Panc1 (cell line): Measurements from ENCODE around the gene NAPA. TPM values are rescaled to one million over a fixed set of nuclear protein-coding genes. Genes with fewer than 3 reads are reported as not detected.

ENCODE experiments used
- ATAC-seq: fragments of 200-7000 bp; cut with Tn5 transposase; 2 replicates; pipeline ENCODE4 v1.9.1; 2020; ENCODE audit warnings: mild to moderate bottlenecking, moderate library complexity
- BruUV-seq: library from RNA; stranded (reverse); fragments of 400-500 nt; replicated peaks from 2 replicates; lab custom pipeline; 2021; lab: Mats Ljungman, UMichigan
- CTCF ChIA-PET: fragments of 300-600 bp; sonication (Branson Sonifier 250); formaldehyde crosslinking; loops from one replicate; lab custom pipeline; 2022; ENCODE audit warnings: antibody characterized with exemption; lab: Charles Lee
- POLR2A ChIA-PET: fragments of 300-600 bp; sonication (Branson Sonifier 250); formaldehyde crosslinking; loops from one replicate; lab custom pipeline; 2022; ENCODE audit warnings: antibody characterized with exemption; lab: Charles Lee
- DNase-seq: peaks from one replicate; pipeline ENCODE4 v3.0.0-alpha.2; 2010; ENCODE audit warnings: low read depth, low spot score
- H3K27ac ChIP-seq: 2 replicates; pipeline ENCODE4 v1.5.1; 2011; ENCODE audit warnings: mild to moderate bottlenecking, low read length, inconsistent platforms
- H3K27me3 ChIP-seq: fragments of 200-500 bp; sonication (Bioruptor generic); 2 replicates; pipeline ENCODE4 v1.6.0; 2014; ENCODE audit warnings: low read length, inconsistent platforms; ENCODE audit not compliant: control insufficient read depth, insufficient read depth
- H3K36me3 ChIP-seq: fragments of 200-500 bp; sonication (Bioruptor generic); 2 replicates; pipeline ENCODE4 v1.5.1; 2014; ENCODE audit warnings: inconsistent platforms, mild to moderate bottlenecking, low read length, moderate library complexity; ENCODE audit not compliant: control insufficient read depth, insufficient read depth
- H3K4me1 ChIP-seq: 2 replicates; pipeline ENCODE4 v1.5.1; 2011; ENCODE audit warnings: inconsistent platforms, mild to moderate bottlenecking, low read length, moderate library complexity; ENCODE audit not compliant: control insufficient read depth, insufficient read depth
- H3K4me3 ChIP-seq, 2 experiments: 2 replicates each; pipeline ENCODE4 v1.5.1; 2011 to 2012; ENCODE audit warnings: low read depth in 2 of 2, low read length in 2 of 2, mild to moderate bottlenecking in 2 of 2, inconsistent platforms in 1 of 2, moderate library complexity in 1 of 2
- H3K9me3 ChIP-seq: fragments of 200-500 bp; sonication (Bioruptor generic); 2 replicates; pipeline ENCODE4 v1.5.1; 2014; ENCODE audit warnings: low read depth, mild to moderate bottlenecking, inconsistent platforms, low read length, moderate library complexity; ENCODE audit not compliant: control insufficient read depth, insufficient read depth
- CTCF ChIP-seq: fragments of 450-650 bp; IDR thresholded peaks from 2 replicates; pipeline ENCODE4 v1.5.1; 2017; ENCODE audit warnings: mild to moderate bottlenecking
- POLR2AphosphoS5 ChIP-seq: IDR thresholded peaks from 2 replicates; pipeline ENCODE4 v1.6.1; 2012; ENCODE audit warnings: mild to moderate bottlenecking, low read depth, low read length, moderate library complexity
- SIN3A ChIP-seq: IDR thresholded peaks from 2 replicates; pipeline ENCODE4 v1.6.1; 2012; ENCODE audit warnings: low read depth, mild to moderate bottlenecking, low read length, moderate library complexity, borderline replicate concordance; ENCODE audit not compliant: insufficient read depth
- TCF7L2 ChIP-seq: IDR thresholded peaks from 2 replicates; pipeline ENCODE4 v1.6.1; 2011; ENCODE audit warnings: mild to moderate bottlenecking, low read depth, low read length, inconsistent platforms
- in situ Hi-C: cut with HindIII; loops from 2 replicates; pipeline ENCODE4 v1.10.0; 2016; ENCODE audit warnings: low sequenced_read_pairs, low pct_unique_long_range_greater_than_20kb
- intact Hi-C: fragments of 100-400 bp; cut with micrococcal nuclease; formaldehyde crosslinking; loops from one replicate; pipeline ENCODE4 v1.10.0; 2022; ENCODE audit not compliant: unreplicated experiment
- total RNA-seq: library from RNA; stranded (reverse); gene quantifications from one replicate; pipeline ENCODE4 v1.2.1, GENCODE V29; 2021; ENCODE audit not compliant: unreplicated experiment
- TF ChIP-seq, protein P1 (sequence below), 2 experiments: IDR thresholded peaks; 2 replicates each; pipeline ENCODE4 v1.6.1; 2011 to 2012; ENCODE audit warnings: low read depth in 2 of 2, control low read depth in 1 of 2, low read length in 1 of 2, mild to moderate bottlenecking in 1 of 2, moderate library complexity in 1 of 2; ENCODE audit not compliant: insufficient read depth in 1 of 2

The NAPA gene
- total RNA-seq, 1 experiment from 2014 or later = 71.0 TPM

DNA sequence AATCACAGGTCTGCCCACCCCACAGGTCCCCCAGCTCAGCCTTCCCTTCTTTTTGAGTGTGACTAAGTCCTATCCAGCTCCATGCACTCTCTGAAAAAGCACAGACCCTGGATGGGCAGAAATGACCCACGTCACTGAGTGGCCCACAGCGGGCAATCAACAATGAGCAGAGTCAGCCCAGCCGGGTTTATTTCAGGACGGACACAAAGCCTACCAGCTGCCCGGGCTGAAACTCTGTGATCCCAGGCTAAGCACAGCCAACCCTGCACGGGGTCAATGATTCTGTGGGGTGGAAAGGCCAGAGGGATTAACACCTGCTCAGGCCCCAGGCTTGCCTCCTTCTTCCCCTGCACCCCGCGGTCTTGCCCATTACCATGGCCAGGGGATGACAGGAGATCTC is 8.4 kb downstream of the NAPA start:
- TF ChIP-seq SIN3A (no peak), TCF7L2 (no peak), CTCF (no peak), POLR2AphosphoS5 (no peak)
- TF ChIP-seq, protein P1, sequence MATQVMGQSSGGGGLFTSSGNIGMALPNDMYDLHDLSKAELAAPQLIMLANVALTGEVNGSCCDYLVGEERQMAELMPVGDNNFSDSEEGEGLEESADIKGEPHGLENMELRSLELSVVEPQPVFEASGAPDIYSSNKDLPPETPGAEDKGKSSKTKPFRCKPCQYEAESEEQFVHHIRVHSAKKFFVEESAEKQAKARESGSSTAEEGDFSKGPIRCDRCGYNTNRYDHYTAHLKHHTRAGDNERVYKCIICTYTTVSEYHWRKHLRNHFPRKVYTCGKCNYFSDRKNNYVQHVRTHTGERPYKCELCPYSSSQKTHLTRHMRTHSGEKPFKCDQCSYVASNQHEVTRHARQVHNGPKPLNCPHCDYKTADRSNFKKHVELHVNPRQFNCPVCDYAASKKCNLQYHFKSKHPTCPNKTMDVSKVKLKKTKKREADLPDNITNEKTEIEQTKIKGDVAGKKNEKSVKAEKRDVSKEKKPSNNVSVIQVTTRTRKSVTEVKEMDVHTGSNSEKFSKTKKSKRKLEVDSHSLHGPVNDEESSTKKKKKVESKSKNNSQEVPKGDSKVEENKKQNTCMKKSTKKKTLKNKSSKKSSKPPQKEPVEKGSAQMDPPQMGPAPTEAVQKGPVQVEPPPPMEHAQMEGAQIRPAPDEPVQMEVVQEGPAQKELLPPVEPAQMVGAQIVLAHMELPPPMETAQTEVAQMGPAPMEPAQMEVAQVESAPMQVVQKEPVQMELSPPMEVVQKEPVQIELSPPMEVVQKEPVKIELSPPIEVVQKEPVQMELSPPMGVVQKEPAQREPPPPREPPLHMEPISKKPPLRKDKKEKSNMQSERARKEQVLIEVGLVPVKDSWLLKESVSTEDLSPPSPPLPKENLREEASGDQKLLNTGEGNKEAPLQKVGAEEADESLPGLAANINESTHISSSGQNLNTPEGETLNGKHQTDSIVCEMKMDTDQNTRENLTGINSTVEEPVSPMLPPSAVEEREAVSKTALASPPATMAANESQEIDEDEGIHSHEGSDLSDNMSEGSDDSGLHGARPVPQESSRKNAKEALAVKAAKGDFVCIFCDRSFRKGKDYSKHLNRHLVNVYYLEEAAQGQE (IDR thresholded peaks at IDR 0.05; ENCODE audit: insufficient read depth in 1 of 2, low read depth in 2 of 2, low read length in 1 of 2) = no peak
- in situ Hi-C loops (no loop called here), intact Hi-C loops (no loop called here)
- H3K4me1 ChIP-seq = peaks cover 7% of the 10 kb centered on the region
- ChIA-PET CTCF (no interaction called here), POLR2A (no interaction called here)
- H3K4me3 ChIP-seq = no peak overlapping the region
- no peaks in the 10 kb centered on the region for H3K9me3 ChIP-seq
- H3K27me3 ChIP-seq = no peaks in the 10 kb centered on the region
- DNase-seq = no peak
- H3K36me3 ChIP-seq = no peaks in the 10 kb centered on the region
- BruUV-seq = no TSS peak
- H3K27ac ChIP-seq = no peak overlapping the region
- no peak for ATAC-seq

DNA sequence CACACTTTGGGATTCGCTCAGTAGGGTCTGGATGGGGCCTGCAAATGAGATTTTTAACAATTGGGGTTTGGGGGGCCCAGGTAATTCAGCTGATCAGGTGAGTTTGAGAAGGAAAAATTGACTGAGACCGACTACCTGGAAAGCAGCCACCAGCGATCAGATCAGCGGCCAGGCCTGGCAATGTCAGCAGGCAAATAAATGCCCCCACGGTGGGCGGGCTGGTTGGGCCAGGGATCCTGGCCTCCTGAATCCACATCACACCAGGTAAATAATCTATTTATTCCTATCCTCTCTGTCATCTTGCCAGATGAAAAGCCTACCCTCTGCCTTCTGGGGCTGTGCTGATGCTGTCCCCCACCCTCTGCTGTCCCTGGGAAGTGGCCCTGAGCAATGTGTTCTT is 9.4 kb downstream of the NAPA start:
- POLR2A ChIA-PET = no interaction called here
- DNase-seq = no peak
- Histone ChIP-seq H3K9me3 (no peaks in the 10 kb centered on the region), H3K27me3 (no peaks in the 10 kb centered on the region), H3K4me1 (peaks cover 3% of the 10 kb centered on the region), H3K36me3 (no peaks in the 10 kb centered on the region), H3K27ac (no peak overlapping the region), H3K4me3 (no peak overlapping the region)
- BruUV-seq = no TSS peak
- TF ChIP-seq, protein P1 (IDR thresholded peaks at IDR 0.05; ENCODE audit: insufficient read depth in 1 of 2, low read depth in 2 of 2, low read length in 1 of 2) = no peak
- TF ChIP-seq POLR2AphosphoS5 = no peak
- no peak for TF ChIP-seq SIN3A
- TF ChIP-seq TCF7L2 = no peak
- TF ChIP-seq CTCF = no peak
- intact Hi-C loops (no loop called here), in situ Hi-C loops (no loop called here)
- CTCF ChIA-PET = no interaction called here
- no peak for ATAC-seq
